HG02623 (cell line): Measurements from ENCODE around the gene POMGNT1.

Experiments
- ATAC-seq: cut with Tn5 transposase; IDR thresholded peaks from one replicate; pipeline ENCODE4 v1.9.1; 2021; ENCODE audit warnings: moderate library complexity; ENCODE audit not compliant: unreplicated experiment

The POMGNT1 gene

DNA sequence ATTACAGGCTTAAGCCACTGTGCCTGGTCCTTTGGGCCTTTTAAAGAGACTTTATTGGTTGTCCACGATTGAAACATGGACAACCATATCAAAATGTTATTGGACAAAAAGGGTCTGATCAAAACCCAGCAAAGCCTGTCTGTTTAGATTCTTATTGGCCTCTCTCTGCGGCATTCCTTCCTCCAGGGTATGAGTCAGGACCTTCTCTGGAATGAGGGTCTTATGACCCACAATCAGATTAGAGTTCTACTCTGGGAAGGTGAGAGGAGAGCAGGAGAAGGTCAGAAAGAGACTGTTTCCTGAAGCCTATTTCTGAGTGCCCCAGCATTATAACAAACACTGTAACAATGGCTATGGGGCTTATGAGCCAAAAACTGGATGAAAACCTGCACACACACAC, 12.8 kb upstream of the POMGNT1 start:
- no peak for ATAC-seq

GRCh38 chr1:46210561-46210960, 12.3 kb upstream of the POMGNT1 start:
- ATAC-seq: no peak

GRCh38 chr1:46206399-46206798, 8.2 kb upstream of the POMGNT1 start:
- no peak for ATAC-seq

DNA sequence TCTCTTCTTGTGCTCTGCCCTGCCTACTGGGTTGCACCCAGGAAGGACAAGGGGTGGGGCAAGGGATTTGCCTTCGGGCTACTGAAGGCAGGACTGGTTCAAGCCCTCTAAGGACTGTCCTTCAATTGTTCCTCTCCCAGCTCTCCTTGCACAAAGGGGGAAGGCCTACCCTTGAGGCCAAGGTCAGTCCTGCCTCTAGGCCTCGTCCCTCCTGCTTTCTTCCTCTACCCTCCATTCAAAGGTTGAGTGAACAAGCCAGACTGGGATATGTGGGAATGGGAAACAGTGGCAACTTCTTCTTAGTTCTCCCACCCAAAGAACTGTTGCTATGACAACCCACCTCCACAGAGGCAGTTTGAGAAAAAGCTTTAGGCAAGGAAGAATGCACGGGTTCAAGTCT, 7.6 kb upstream of the POMGNT1 start:
- ATAC-seq: no peak

DNA sequence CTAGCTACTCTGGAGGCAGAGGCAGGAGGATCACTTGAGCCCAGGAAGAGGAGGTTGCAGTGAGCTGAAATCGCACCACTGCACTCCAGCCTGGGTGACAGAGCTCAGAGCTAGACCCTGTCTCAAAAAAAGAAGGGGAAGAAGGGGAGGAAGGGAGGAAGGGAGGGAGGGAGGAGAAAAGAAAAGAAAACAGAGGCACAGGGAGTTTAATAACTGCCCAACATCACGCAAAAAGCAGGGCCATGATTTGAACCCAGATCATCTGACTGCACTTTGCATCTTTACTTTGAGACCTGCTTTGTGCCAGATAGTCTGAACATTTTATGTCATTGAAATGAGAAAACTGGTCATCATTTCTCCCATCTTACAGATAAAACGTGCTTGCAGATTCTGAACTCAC, 6.9 kb upstream of the POMGNT1 start:
- ATAC-seq: no peak

GRCh38 chr1:46204406-46204742, 6.1 kb upstream of the POMGNT1 start:
- no peak for ATAC-seq

DNA sequence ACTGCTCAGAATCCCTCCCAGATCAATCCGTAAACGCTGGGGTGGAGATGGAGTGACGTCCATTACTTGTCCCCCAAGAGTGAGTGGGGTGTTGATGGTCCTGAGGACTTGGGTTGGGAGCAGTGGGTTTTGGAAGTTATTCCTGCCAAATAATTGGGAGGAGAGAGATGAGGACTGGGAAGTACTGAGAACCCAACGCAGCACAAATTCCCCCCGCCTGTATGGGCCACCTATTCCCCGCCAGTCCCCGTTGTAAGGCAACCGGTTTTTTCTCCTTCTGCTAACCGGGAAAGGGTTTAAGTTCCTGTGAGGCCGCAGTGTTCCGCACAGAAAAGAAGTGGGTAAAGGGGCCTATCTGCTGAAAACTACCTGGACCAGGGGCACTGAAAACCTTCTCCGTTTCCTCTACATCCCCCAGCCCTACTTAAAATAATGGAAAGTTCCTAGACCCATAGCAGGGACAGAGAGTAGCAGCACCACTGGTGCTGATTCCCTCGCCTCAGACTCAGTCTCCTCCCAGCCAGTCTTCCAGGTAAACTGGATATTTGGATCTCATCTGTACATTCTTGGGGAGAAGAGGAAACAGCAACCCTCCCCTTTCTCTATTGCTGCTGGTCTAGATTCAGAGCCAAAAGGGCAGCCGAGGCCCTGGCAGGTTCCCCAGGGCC, 5.6 kb upstream of the POMGNT1 start:
- ATAC-seq: no peak

DNA sequence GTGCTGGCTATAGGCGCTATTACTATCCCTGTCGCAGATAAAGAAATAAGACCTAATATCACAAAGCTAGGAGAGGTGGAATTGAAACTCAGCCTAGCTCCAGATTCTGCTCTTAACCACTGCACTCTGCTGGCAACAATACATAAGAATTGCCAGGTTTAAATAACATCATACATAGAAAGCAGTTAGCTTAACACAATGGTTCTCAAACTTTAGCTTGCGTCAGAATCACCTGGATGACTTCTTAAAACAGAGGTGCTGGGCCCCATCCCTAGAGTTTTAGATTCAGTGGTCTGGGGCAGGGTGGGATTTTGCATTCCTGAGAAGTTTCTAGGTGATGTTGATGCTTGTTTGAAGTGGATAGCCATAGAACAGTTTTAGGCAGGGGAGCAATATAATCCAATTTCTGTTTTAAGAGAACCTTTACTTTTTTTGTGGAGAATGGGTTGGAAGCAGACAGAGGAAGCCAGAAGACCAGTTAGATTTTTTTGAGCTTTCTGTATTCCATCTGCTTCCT, 1.1 kb upstream of the POMGNT1 start:
- no peak for ATAC-seq

- ATAC-seq: no peak
Measured at GRCh38 chr1:46197560-46197963, 672 bp downstream of the POMGNT1 start.

- no peak for ATAC-seq
Measured at GRCh38 chr1:46196609-46197008, 1.6 kb downstream of the POMGNT1 start.

DNA sequence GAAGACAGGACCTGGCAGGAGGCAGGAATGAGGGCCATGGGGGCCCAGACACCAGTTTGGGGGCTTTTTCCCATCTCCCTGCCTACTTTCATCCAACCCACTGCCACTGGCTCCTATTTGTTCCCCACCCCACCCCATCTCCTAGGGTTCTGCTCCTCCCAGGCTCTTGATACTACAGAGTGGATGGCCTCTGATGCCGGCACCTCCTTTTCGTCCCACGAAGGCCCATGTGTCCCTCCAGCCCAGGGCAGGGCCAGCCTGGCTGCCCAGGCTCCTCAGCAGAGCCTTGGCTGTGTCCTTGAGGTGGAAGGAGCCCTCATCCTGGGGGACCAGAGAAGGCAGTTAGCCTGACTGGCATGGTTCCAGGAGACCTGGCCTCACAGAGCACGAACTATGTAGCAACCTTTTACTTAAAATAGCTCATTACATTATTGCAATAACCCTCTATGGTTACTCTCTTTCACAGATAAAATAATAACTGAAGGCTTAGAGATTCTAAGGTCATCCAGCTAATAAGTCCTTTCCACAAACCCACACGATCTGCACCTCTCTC, 3.5 kb downstream of the POMGNT1 start:
- ATAC-seq: no peak

DNA sequence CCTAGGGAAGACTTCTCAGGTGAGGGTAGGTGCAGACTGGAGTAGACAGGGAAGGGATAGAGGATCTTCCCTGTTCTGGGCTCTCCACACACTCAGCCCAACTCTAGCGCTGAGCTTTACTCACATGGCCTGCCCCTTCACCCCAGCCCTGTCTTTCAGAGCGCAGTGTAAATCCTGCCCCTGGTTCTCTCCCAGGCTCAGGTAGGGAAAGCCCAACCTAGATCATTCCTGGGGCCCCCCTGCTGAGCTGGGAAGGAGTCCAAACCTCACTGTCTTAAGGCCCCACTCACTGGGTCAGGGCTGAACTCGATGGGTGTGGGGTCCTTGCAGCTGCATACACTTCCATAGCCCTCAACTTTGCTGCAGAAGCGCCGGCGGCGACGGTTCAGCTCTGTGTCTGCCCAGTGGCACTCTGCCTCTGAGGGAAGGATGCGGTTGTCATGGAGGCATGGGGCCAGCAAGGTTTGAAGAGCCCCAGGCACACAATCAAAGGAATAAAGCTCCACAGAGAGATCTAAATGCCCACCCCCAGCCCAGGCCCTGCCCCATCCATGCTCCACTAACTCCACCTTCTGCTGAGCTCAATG, 4.2 kb downstream of the POMGNT1 start:
- no peak for ATAC-seq

- no peak for ATAC-seq
Measured at GRCh38 chr1:46193285-46193684, 4.9 kb downstream of the POMGNT1 start.

GRCh38 chr1:46192171-46192570, 6.1 kb downstream of the POMGNT1 start:
- ATAC-seq: no peak

GRCh38 chr1:46191033-46191701, 7.1 kb downstream of the POMGNT1 start:
- no peak for ATAC-seq

GRCh38 chr1:46190539-46190938, 7.7 kb downstream of the POMGNT1 start:
- ATAC-seq: no peak

GRCh38 chr1:46188295-46189030, 9.8 kb downstream of the POMGNT1 start:
- ATAC-seq: no peak

- ATAC-seq: no peak
Measured at GRCh38 chr1:46187106-46187869, 10.9 kb downstream of the POMGNT1 start.

DNA sequence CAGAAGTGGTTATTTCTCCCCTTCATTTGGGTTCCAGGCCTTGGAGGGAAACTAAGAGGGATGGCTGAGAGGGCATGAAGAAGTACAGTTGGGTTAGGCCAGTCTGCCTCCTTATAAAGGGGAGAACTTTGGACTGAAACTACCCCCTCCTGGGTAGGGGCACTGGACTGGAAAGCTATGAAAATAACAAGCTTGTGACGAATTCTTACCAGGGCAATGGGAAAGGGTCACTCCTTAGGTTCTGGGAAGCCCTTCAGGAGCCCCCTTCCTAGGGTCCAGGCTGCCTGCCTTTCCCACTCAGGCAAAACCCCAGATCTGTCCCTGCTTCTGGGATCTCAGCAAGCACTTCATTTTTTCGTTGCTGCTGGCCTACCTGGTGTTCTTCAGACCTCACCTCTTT, 12.2 kb downstream of the POMGNT1 start:
- no peak for ATAC-seq

GRCh38 chr1:46184920-46185658, 13.1 kb downstream of the POMGNT1 start:
- no peak for ATAC-seq
